GM12878 (cell line): ENCODE measurements around the gene ERO1A. TPM values are rescaled to one million over a fixed set of nuclear protein-coding genes. Genes with fewer than 3 reads are reported as not detected.

ENCODE experiments used
- BMI1 ChIP-seq: fragments of 450-650 bp; IDR thresholded peaks from 2 replicates; pipeline ENCODE4 v1.6.1; 2016; ENCODE audit warnings: mild to moderate bottlenecking, moderate library complexity, borderline replicate concordance
- CBX3 ChIP-seq: fragments of 200-600 bp; sonication (generic); IDR thresholded peaks from 2 replicates; pipeline ENCODE4 v1.6.1; 2016; ENCODE audit warnings: low read depth, borderline replicate concordance
- CHD2 ChIP-seq: IDR thresholded peaks from 2 replicates; pipeline ENCODE4 v1.6.1; 2011; ENCODE audit warnings: low read depth, low read length, improper control_type of control experiment, borderline replicate concordance
- E4F1 ChIP-seq: fragments of 450-650 bp; IDR thresholded peaks from 2 replicates; pipeline ENCODE4 v1.6.1; 2018; ENCODE audit warnings: borderline replicate concordance, mild to moderate bottlenecking; ENCODE audit not compliant: partially characterized antibody
- EED ChIP-seq: sonication (generic); IDR thresholded peaks from 2 replicates; pipeline ENCODE4 v1.6.1; 2016; ENCODE audit warnings: antibody characterized with exemption, low read depth
- ETV6 ChIP-seq, 2 experiments: fragments of 450-650 bp in 1 of 2; IDR thresholded peaks in 1 of 2; conservative IDR thresholded peaks in 1 of 2; 2 replicates each; pipeline ENCODE4 v1.6.1; 2014; ENCODE audit warnings: antibody characterized with exemption in 1 of 2, borderline replicate concordance in 1 of 2, low read depth in 1 of 2, mild to moderate bottlenecking in 1 of 2, moderate library complexity in 1 of 2
- HDAC6 ChIP-seq: fragments of 200-600 bp; sonication (generic); IDR thresholded peaks from one replicate; pipeline ENCODE4 v1.8.0; 2017; ENCODE audit warnings: antibody characterized with exemption; ENCODE audit not compliant: unreplicated experiment
- IKZF1 ChIP-seq: fragments of 450-650 bp; conservative IDR thresholded peaks from 2 replicates; pipeline ENCODE4 v1.6.1; 2017; ENCODE audit warnings: antibody characterized with exemption, mild to moderate bottlenecking
- NBN ChIP-seq: fragments of 450-650 bp; IDR thresholded peaks from 2 replicates; pipeline ENCODE4 v1.6.1; 2016
- NR2C1 ChIP-seq: fragments of 450-650 bp; IDR thresholded peaks from 2 replicates; pipeline ENCODE4 v1.6.1; 2017; ENCODE audit warnings: antibody characterized with exemption, mild to moderate bottlenecking, moderate library complexity
- RELA ChIP-seq: fragments of 450-650 bp; IDR thresholded peaks from 2 replicates; pipeline ENCODE4 v1.8.0; 2014; ENCODE audit warnings: borderline replicate concordance; ENCODE audit not compliant: partially characterized antibody
- TCF3 ChIP-seq: IDR thresholded peaks from 2 replicates; pipeline ENCODE4 v1.6.1; 2012; ENCODE audit warnings: low read depth, mild to moderate bottlenecking, low read length, borderline replicate concordance; ENCODE audit not compliant: insufficient read depth
- WRNIP1 ChIP-seq: IDR thresholded peaks from 2 replicates; pipeline ENCODE4 v1.6.1; 2011; ENCODE audit warnings: low read depth, low read length, improper control_type of control experiment, borderline replicate concordance
- YY1 ChIP-seq: IDR thresholded peaks from 2 replicates; pipeline ENCODE4 v1.6.1; 2011; ENCODE audit warnings: low read depth, mild to moderate bottlenecking, low read length
- ZNF24 ChIP-seq: fragments of 450-650 bp; IDR thresholded peaks from 2 replicates; pipeline ENCODE4 v1.6.1; 2017; ENCODE audit warnings: antibody characterized with exemption, mild to moderate bottlenecking
- polyA plus RNA-seq, 11 experiments: library from polyadenylated mRNA; depleted of rRNA in 4 of 11; unstranded in 6 of 11; stranded (reverse) in 5 of 11; fragments of >200 nt; fragmentation: Nextera tagmentation in 4 of 11; fragmentation: Illumina TruSeq in 1 of 11; extraction: Ambion mirVana in 4 of 11; extraction: Trizol in 1 of 11; gene quantifications; 1 replicate in 1 of 11; 2 replicates in 10 of 11; pipeline versions ENCODE4 v1.2.1 to v1.2.3, GENCODE V29; 2011 to 2016; ENCODE audit warnings: inconsistent platforms in 2 of 11, missing spikeins in 2 of 11, low read depth in 1 of 11
- total RNA-seq, 4 experiments: library from RNA; depleted of rRNA in 3 of 4; stranded (reverse); fragments of >200 nt in 3 of 4; fragmentation: Illumina TruSeq in 1 of 4; extraction: Trizol in 1 of 4; gene quantifications; 2 replicates each; pipeline versions ENCODE4 v1.2.1 to v1.2.3, GENCODE V29; 2013 to 2021
- TF ChIP-seq, protein P1 (sequence below): fragments of 450-650 bp; IDR thresholded peaks from 2 replicates; pipeline ENCODE4 v1.6.1; 2017; ENCODE audit warnings: mild to moderate bottlenecking, moderate library complexity
- TF ChIP-seq, protein P2 (sequence below): fragments of 450-650 bp; IDR thresholded peaks from 2 replicates; pipeline ENCODE4 v1.6.1; 2017; ENCODE audit warnings: mild to moderate bottlenecking, low read depth, inconsistent platforms; ENCODE audit not compliant: poor library complexity, severe bottlenecking
- TF ChIP-seq, protein P3 (sequence below): fragments of 450-650 bp; IDR thresholded peaks from 2 replicates; pipeline ENCODE4 v1.6.1; 2016; ENCODE audit warnings: mild to moderate bottlenecking

ERO1A gene
- total and polyA plus RNA-seq, 10 of the 15 experiments (the other 5 are each of a cell fraction or from before 2014, with no cell fraction given): 17.5 to 93.1 (median 48.5) TPM

DNA sequence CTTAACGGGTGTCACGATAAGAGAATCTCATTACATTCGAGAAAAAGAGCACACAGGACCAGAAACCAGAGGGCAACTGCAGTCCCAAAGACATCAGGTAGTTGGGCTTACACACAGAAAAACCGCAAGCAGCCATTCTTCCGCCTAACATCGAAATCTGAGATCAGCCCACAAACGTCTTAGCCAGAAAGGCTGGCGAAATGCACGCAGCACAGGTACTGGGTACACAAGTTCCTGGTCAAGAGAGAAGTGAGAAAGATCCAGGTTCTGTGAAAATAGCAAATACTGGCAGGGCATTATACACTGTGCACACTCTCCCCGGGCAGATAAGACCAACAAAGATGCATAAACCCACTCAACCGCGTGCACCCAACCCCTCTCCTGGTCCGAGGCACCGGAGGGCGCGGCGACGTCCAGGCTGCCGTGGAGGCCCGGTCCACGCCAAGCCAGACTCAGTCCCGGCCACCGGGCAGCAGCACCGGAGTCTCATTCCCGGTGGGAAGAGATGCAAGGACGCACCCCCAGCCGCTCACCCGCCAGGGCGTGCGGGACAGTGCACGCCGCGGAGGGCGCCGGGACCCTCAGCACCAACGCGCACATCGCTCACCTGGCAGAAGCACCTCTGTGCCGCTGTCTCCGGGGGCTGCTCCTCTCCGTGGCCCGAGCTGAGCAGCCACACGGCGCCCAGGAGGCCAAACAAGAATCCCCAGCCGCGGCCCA, 437 bp downstream of the ERO1A start (continued):
- TF ChIP-seq EED: 0 out of 2 replicates have a peak, but pooled peaks have one; percentile 23
- TF ChIP-seq CBX3: no peak
- TF ChIP-seq IKZF1: peak; percentile 69; the same call in 1 of the 2 replicates
- TF ChIP-seq ZNF24: no peak
- TF ChIP-seq CHD2: no peak
- peak; percentile 42; the same call in 1 of the 2 replicates for TF ChIP-seq NBN
- TF ChIP-seq RELA: no peak
- TF ChIP-seq NR2C1: no peak
- TF ChIP-seq WRNIP1: no peak
- TF ChIP-seq, protein P1, sequence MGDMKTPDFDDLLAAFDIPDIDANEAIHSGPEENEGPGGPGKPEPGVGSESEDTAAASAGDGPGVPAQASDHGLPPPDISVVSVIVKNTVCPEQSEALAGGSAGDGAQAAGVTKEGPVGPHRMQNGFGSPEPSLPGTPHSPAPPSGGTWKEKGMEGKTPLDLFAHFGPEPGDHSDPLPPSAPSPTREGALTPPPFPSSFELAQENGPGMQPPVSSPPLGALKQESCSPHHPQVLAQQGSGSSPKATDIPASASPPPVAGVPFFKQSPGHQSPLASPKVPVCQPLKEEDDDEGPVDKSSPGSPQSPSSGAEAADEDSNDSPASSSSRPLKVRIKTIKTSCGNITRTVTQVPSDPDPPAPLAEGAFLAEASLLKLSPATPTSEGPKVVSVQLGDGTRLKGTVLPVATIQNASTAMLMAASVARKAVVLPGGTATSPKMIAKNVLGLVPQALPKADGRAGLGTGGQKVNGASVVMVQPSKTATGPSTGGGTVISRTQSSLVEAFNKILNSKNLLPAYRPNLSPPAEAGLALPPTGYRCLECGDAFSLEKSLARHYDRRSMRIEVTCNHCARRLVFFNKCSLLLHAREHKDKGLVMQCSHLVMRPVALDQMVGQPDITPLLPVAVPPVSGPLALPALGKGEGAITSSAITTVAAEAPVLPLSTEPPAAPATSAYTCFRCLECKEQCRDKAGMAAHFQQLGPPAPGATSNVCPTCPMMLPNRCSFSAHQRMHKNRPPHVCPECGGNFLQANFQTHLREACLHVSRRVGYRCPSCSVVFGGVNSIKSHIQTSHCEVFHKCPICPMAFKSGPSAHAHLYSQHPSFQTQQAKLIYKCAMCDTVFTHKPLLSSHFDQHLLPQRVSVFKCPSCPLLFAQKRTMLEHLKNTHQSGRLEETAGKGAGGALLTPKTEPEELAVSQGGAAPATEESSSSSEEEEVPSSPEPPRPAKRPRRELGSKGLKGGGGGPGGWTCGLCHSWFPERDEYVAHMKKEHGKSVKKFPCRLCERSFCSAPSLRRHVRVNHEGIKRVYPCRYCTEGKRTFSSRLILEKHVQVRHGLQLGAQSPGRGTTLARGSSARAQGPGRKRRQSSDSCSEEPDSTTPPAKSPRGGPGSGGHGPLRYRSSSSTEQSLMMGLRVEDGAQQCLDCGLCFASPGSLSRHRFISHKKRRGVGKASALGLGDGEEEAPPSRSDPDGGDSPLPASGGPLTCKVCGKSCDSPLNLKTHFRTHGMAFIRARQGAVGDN: no peak
- TF ChIP-seq TCF3: no peak
- no peak for TF ChIP-seq E4F1
- TF ChIP-seq ETV6 (conservative IDR thresholded peaks at IDR 0.05 in 1 of 2, IDR thresholded peaks at IDR 0.05 in 1 of 2; ENCODE audit: borderline replicate concordance in 1 of 2, low read depth in 1 of 2): peak in 1 of 2 experiments; percentile 17; a peak in 1 of 4 replicates
- TF ChIP-seq, protein P2, sequence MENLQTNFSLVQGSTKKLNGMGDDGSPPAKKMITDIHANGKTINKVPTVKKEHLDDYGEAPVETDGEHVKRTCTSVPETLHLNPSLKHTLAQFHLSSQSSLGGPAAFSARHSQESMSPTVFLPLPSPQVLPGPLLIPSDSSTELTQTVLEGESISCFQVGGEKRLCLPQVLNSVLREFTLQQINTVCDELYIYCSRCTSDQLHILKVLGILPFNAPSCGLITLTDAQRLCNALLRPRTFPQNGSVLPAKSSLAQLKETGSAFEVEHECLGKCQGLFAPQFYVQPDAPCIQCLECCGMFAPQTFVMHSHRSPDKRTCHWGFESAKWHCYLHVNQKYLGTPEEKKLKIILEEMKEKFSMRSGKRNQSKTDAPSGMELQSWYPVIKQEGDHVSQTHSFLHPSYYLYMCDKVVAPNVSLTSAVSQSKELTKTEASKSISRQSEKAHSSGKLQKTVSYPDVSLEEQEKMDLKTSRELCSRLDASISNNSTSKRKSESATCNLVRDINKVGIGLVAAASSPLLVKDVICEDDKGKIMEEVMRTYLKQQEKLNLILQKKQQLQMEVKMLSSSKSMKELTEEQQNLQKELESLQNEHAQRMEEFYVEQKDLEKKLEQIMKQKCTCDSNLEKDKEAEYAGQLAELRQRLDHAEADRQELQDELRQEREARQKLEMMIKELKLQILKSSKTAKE: no peak
- TF ChIP-seq, protein P3, sequence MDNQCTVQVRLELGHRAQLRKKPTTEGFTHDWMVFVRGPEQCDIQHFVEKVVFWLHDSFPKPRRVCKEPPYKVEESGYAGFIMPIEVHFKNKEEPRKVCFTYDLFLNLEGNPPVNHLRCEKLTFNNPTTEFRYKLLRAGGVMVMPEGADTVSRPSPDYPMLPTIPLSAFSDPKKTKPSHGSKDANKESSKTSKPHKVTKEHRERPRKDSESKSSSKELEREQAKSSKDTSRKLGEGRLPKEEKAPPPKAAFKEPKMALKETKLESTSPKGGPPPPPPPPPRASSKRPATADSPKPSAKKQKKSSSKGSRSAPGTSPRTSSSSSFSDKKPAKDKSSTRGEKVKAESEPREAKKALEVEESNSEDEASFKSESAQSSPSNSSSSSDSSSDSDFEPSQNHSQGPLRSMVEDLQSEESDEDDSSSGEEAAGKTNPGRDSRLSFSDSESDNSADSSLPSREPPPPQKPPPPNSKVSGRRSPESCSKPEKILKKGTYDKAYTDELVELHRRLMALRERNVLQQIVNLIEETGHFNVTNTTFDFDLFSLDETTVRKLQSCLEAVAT: peak; percentile 82
- no peak for TF ChIP-seq BMI1
- peak; percentile 92 for TF ChIP-seq YY1
- TF ChIP-seq HDAC6: peak; percentile 61
